Gastrocnemius medialis (tissue), 4 donors: ENCODE data around the gene C11orf86.

Experiments used
- POLR2A ChIP-seq, 2 donors: fragments of 450-650 bp; IDR thresholded peaks; one replicate each; pipeline ENCODE4 v1.6.1; 2017; ENCODE audit warnings: antibody characterized with exemption in 2 of 2, mild to moderate bottlenecking in 2 of 2, moderate library complexity in 2 of 2
- TF ChIP-seq, protein P1 (sequence below), 5 experiments: fragments of 450-650 bp in 3 of 5; fragments of 200-600 bp in 2 of 5; sonication (generic) in 2 of 5; IDR thresholded peaks in 4 of 5; conservative IDR thresholded peaks in 1 of 5; 1 replicate in 4 of 5; 2 replicates in 1 of 5; pipeline ENCODE4 v1.5.1; 2016 to 2019; ENCODE audit warnings: antibody characterized with exemption in 5 of 5, mild to moderate bottlenecking in 3 of 5, moderate library complexity in 3 of 5

DNA sequence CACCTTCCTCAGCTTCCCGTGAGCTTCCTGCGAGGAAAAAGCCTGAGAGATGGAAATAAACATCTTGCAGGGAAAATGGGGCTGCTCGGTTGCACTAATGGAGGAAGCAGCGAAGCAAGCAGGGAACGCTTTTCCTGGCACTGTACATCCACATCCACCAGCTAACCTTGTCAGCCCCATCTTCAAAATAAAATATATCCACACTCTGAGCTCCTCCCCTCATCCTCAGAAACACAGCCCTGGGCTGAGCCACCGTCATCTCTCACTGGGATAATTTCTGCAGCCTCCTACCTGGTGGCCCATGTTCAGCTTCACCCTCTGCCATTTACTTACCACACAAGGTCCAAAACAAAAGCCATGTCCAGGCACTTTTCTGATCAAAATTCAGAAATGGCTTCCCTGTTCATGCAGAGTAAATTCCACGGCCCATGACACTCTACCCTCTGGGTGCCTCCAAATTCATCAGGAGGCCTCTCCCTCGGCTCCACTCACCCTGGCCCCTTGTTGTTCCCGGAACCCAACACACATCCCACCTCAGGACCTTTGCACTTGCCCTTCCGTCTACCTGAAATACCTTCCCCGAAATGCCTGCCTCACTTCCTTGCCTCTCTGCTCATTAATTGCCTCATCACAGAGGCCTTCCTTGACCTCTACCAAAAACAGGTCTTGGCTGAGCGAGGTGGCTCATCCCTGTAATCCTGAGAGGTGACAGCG, 13.0 kb downstream of the C11orf86 start:
- no peak for TF ChIP-seq POLR2A (IDR thresholded peaks at IDR 0.05)
- TF ChIP-seq, protein P1, sequence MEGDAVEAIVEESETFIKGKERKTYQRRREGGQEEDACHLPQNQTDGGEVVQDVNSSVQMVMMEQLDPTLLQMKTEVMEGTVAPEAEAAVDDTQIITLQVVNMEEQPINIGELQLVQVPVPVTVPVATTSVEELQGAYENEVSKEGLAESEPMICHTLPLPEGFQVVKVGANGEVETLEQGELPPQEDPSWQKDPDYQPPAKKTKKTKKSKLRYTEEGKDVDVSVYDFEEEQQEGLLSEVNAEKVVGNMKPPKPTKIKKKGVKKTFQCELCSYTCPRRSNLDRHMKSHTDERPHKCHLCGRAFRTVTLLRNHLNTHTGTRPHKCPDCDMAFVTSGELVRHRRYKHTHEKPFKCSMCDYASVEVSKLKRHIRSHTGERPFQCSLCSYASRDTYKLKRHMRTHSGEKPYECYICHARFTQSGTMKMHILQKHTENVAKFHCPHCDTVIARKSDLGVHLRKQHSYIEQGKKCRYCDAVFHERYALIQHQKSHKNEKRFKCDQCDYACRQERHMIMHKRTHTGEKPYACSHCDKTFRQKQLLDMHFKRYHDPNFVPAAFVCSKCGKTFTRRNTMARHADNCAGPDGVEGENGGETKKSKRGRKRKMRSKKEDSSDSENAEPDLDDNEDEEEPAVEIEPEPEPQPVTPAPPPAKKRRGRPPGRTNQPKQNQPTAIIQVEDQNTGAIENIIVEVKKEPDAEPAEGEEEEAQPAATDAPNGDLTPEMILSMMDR (IDR thresholded peaks at IDR 0.05 in 4 of 5, conservative IDR thresholded peaks at IDR 0.05 in 1 of 5), result no peak
